Tibial nerve (tissue), 4 donors: ENCODE measurements around the gene AKAP6. TPM values are rescaled to one million over a fixed set of nuclear protein-coding genes. Genes with fewer than 3 reads are reported as not detected.

ENCODE experiments used
- DNase-seq, 2 donors: peaks; one replicate each; pipeline ENCODE4 v3.0.0-alpha.2; 2019; ENCODE audit warnings: low spot score in 2 of 2
- H3K27ac ChIP-seq, 4 donors: fragments of 200-600 bp; sonication (generic) in 3 of 4; one replicate each; pipeline ENCODE4 v1.5.1; 2017 to 2019; ENCODE audit warnings: mild to moderate bottlenecking in 1 of 4
- H3K27me3 ChIP-seq, 2 donors: fragments of 200-600 bp; sonication (generic) in 1 of 2; one replicate each; pipeline versions ENCODE4 v1.5.1 to v1.6.0; 2017 to 2019
- H3K36me3 ChIP-seq, 3 donors: fragments of 200-600 bp; sonication (generic); one replicate each; pipeline ENCODE4 v1.5.1; 2018 to 2019
- H3K4me1 ChIP-seq, 4 donors: fragments of 200-600 bp; sonication (generic) in 3 of 4; one replicate each; pipeline ENCODE4 v1.5.1; 2017 to 2019
- H3K4me3 ChIP-seq, 4 donors: fragments of 200-600 bp; sonication (generic) in 3 of 4; one replicate each; pipeline ENCODE4 v1.5.1; 2017 to 2019; ENCODE audit warnings: mild to moderate bottlenecking in 1 of 4, moderate library complexity in 1 of 4
- H3K9me3 ChIP-seq, 4 donors: fragments of 200-600 bp; sonication (generic) in 3 of 4; one replicate each; pipeline ENCODE4 v1.5.1; 2017 to 2019
- EP300 ChIP-seq, 2 donors: sonication (generic); formaldehyde crosslinking; IDR thresholded peaks; one replicate each; pipeline ENCODE4 v1.6.1; 2017; ENCODE audit warnings: antibody characterized with exemption in 2 of 2, mild to moderate bottlenecking in 1 of 2
- POLR2A ChIP-seq, 2 donors: fragments of 450-650 bp; IDR thresholded peaks; one replicate each; pipeline ENCODE4 v1.6.1; 2017; ENCODE audit warnings: antibody characterized with exemption in 2 of 2, mild to moderate bottlenecking in 2 of 2, moderate library complexity in 2 of 2
- WGBS, 2 donors: methylation state at CpG; one replicate each; pipeline ENCODE4 v1.1.5; 2018; 5-methylcytosine and 5-hydroxymethylcytosine counted together
- total RNA-seq, 4 donors: library from RNA; depleted of rRNA; stranded (reverse); fragments of >200 nt; gene quantifications; one replicate each; pipeline ENCODE4 v1.1.0, GENCODE V29; 2016
- TF ChIP-seq, protein P1 (sequence below), 5 experiments: fragments of 200-600 bp in 3 of 5; fragments of 450-650 bp in 2 of 5; sonication (generic) in 3 of 5; IDR thresholded peaks; one replicate each; pipeline ENCODE4 v1.5.1; 2016 to 2019; ENCODE audit warnings: antibody characterized with exemption in 5 of 5, mild to moderate bottlenecking in 3 of 5, moderate library complexity in 2 of 5

Gene AKAP6
- total RNA-seq, 4 donors from 2014 or later = 2.1 to 10.7 (median 5.2) TPM

DNA sequence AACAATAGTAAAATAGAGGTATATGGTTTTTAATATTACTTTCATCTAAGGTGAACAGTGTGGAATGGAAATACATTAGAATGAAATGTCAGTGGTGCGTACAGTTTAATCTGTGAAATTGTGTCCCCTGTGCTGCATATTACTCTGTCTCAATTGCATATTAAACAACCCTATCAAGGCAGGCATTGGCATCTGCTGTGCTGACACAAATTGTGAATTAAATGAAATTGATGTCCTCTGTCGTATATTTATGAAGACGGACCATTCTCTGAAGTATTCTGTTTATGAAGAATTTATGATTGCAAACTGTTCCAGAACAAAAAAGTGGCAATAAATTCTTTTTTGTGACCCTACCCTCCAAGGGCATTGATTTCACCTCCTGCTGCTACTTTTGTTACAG lies 405.2 kb downstream of the AKAP6 start:
- Histone ChIP-seq H3K9me3 (no peaks in the 10 kb centered on the region), H3K4me1 (no peaks in the 10 kb centered on the region), H3K4me3 (no peak overlapping the region), H3K27ac (no peak overlapping the region), H3K27me3 (no peaks in the 10 kb centered on the region), H3K36me3 (no peaks in the 10 kb centered on the region)
- no peak for DNase-seq
- WGBS, 2 donors = 72 to 82% methylated on average over 3 of the region's 3 CpGs
- TF ChIP-seq, protein P1, sequence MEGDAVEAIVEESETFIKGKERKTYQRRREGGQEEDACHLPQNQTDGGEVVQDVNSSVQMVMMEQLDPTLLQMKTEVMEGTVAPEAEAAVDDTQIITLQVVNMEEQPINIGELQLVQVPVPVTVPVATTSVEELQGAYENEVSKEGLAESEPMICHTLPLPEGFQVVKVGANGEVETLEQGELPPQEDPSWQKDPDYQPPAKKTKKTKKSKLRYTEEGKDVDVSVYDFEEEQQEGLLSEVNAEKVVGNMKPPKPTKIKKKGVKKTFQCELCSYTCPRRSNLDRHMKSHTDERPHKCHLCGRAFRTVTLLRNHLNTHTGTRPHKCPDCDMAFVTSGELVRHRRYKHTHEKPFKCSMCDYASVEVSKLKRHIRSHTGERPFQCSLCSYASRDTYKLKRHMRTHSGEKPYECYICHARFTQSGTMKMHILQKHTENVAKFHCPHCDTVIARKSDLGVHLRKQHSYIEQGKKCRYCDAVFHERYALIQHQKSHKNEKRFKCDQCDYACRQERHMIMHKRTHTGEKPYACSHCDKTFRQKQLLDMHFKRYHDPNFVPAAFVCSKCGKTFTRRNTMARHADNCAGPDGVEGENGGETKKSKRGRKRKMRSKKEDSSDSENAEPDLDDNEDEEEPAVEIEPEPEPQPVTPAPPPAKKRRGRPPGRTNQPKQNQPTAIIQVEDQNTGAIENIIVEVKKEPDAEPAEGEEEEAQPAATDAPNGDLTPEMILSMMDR (IDR thresholded peaks at IDR 0.05) = no peak
- no peak for TF ChIP-seq EP300 (IDR thresholded peaks at IDR 0.05)
- TF ChIP-seq POLR2A (IDR thresholded peaks at IDR 0.05) = no peak

DNA sequence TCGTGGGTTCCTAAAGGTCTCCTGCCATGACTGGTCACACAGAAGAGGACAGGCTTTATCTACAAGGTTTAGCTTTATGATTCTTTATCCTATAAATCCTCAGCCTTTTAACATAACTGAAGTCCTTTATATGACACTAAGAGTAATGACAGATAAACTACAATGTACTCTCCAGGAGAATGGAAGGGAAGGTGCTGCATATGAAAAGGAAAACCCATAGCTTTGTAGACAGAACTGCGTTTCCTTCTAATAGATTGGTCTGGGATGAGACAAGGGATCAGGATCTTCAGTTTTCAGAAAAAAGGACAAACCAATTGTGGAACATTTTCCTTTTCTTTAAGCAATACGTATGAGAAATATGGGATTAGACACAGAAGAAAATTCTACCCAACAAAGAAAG lies 408.5 kb downstream of the AKAP6 start:
- no peak for DNase-seq
- TF ChIP-seq POLR2A (IDR thresholded peaks at IDR 0.05) (no peak), EP300 (IDR thresholded peaks at IDR 0.05) (no peak)
- TF ChIP-seq, protein P1 (IDR thresholded peaks at IDR 0.05) = no peak
- Histone ChIP-seq H3K9me3 (no peaks in the 10 kb centered on the region), H3K4me1 (no peaks in the 10 kb centered on the region), H3K4me3 (no peak overlapping the region), H3K27me3 (no peaks in the 10 kb centered on the region), H3K27ac (no peak overlapping the region), H3K36me3 (no peaks in the 10 kb centered on the region)
- 87 to 95% methylated on average over 3 of the region's 3 CpGs for WGBS, 2 donors

DNA sequence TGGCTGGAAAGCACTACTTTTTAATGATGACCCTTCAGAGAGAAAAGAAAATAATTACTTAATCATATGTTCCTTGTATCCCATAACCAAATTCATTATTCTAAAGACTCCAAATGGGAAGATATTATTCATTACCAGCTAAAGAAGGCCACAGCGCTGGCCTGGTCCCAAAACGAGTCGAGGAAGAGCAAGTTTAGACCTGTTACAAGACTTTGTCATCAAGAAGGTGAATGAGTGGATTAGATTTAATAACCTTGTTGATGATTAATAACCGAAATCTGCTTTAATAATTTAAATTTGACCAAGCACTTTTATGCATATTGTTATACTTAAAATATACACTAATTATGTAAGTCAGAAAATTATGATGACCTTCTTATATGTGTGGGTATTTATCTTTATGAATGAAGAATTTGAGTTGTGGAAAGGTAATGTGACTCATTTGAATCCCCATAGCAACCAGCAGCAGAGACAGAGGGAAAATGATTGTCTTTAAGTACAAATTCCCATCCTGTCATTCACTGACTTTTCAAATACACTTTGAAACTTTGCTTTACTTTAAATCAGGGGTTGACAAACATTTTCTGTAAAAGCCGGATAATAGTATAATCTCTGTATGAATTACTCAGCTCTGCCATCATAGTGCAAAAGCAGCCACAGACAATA lies 409.2 kb downstream of the AKAP6 start:
- Histone ChIP-seq H3K36me3 (no peaks in the 10 kb centered on the region), H3K27ac (no peak overlapping the region), H3K4me3 (no peak overlapping the region), H3K4me1 (no peaks in the 10 kb centered on the region), H3K27me3 (no peaks in the 10 kb centered on the region), H3K9me3 (no peaks in the 10 kb centered on the region)
- DNase-seq = no peak
- 85 to 87% methylated on average over 5 of the region's 5 CpGs for WGBS, 2 donors
- TF ChIP-seq, protein P1 (IDR thresholded peaks at IDR 0.05) = no peak
- TF ChIP-seq EP300 (IDR thresholded peaks at IDR 0.05) (no peak), POLR2A (IDR thresholded peaks at IDR 0.05) (no peak)

DNA sequence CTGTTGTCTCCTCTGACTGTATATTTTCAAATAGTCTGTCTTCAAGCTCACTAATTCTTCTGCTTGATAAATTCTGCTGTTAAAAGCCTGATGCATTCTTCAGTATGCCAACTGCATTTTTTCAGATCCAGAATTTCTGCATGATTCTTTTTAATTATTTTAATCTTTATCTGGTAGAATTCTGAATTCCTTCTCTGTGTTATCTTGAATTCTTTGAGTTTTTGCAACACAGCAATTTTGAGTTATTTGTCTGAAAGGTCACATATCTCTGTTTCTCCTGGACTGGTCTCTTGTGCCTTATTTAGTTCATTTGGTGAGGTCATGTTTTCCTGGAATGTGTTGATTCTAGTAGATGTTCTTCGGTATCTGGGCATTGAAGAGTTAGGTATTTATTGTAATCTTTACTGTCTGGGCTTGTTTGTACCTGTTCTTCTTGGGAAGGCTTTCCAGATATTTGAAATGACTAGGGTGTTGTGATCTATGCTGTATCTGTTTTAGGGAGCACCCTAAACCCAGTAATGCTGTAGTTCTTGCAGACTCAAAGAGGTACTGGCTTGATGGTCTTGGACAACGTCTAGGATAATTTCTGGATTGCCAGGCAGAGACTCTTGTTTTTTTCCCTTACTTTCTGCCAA lies 415.8 kb downstream of the AKAP6 start:
- H3K4me1 ChIP-seq = no peaks in the 10 kb centered on the region
- no peak overlapping the region for H3K27ac ChIP-seq
- no peaks in the 10 kb centered on the region for H3K27me3 ChIP-seq
- TF ChIP-seq, protein P1 (IDR thresholded peaks at IDR 0.05) = no peak
- TF ChIP-seq EP300 (IDR thresholded peaks at IDR 0.05) = no peak
- no peak for TF ChIP-seq POLR2A (IDR thresholded peaks at IDR 0.05)
- 39 to 52% methylated on average over 2 of the region's 2 CpGs for WGBS, 2 donors
- no peaks in the 10 kb centered on the region for H3K9me3 ChIP-seq
- no peak for DNase-seq
- no peaks in the 10 kb centered on the region for H3K36me3 ChIP-seq
- no peak overlapping the region for H3K4me3 ChIP-seq

DNA sequence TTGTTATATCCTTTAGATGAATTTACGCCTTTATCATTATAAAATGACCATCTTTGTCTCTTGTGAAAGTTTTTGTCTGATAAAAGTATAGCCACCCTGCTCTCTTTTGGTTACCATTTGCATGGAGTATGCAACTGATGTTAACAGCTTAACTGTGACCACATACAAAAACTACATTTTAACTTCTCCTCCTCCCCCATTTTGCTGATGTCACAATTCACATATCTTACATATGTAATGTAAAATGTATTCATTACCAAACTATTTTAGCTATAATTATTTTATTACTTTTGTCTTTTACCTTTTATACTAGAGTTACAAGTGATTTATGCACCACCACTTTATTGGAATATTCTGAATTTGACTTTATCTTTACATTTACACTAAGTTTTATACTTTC lies 425.1 kb downstream of the AKAP6 start:
- Histone ChIP-seq H3K4me3 (no peak overlapping the region), H3K27ac (no peak overlapping the region), H3K36me3 (no peaks in the 10 kb centered on the region), H3K27me3 (no peaks in the 10 kb centered on the region), H3K4me1 (no peaks in the 10 kb centered on the region), H3K9me3 (peaks cover 0 to 17% (median 6%) of the 10 kb centered on the region in 4 donors)
- DNase-seq = no peak
- TF ChIP-seq EP300 (IDR thresholded peaks at IDR 0.05) (no peak), POLR2A (IDR thresholded peaks at IDR 0.05) (no peak)
- TF ChIP-seq, protein P1 (IDR thresholded peaks at IDR 0.05) = no peak
- WGBS, 2 donors = 97 to 98% methylated on average over 1 of the region's 1 CpG
